ENCODE results near the gene PRSS33.

- TF ChIP-seq CTCF (IDR thresholded peaks at IDR 0.05) (no peak), POLR2A (IDR thresholded peaks at IDR 0.05) (peak; percentile 97)
These were observed 10.0 kb downstream of the PRSS33 start, which contains the start of gene ELOB for GRCh38 chr16:2777231-2777902.
